Tibial nerve (tissue), 3 donors: ENCODE measurements around the gene ILF2.

Experiments
- CTCF ChIP-seq, 5 experiments: fragments of 200-600 bp in 3 of 5; fragments of 450-650 bp in 2 of 5; sonication (generic) in 3 of 5; IDR thresholded peaks; one replicate each; pipeline ENCODE4 v1.5.1; 2016 to 2019; ENCODE audit warnings: antibody characterized with exemption in 5 of 5, mild to moderate bottlenecking in 3 of 5, moderate library complexity in 2 of 5
- POLR2A ChIP-seq, 2 donors: fragments of 450-650 bp; IDR thresholded peaks; one replicate each; pipeline ENCODE4 v1.6.1; 2017; ENCODE audit warnings: antibody characterized with exemption in 2 of 2, mild to moderate bottlenecking in 2 of 2, moderate library complexity in 2 of 2

GRCh38 chr1:153670257-153670858 is 435 bp downstream of the ILF2 start:
- TF ChIP-seq POLR2A (IDR thresholded peaks at IDR 0.05) (no peak), CTCF (IDR thresholded peaks at IDR 0.05) (no peak)
